ENCODE measurements around the gene AMOT.

Gene AMOT

GRCh38 chrX:112816908-112817307 lies 23.7 kb downstream of the AMOT start:
- no peak for TF ChIP-seq TAF1 (IDR thresholded peaks at IDR 0.05; ENCODE audit: borderline replicate concordance, low read depth, low read length)
- TF ChIP-seq POLR2A (IDR thresholded peaks at IDR 0.05; ENCODE audit: low read depth, low read length): no peak
- TF ChIP-seq POLR2AphosphoS5 (IDR thresholded peaks at IDR 0.05; ENCODE audit: low read depth, low read length): no peak
- DNase-seq (ENCODE audit: insufficient read length): no peak
- no peak for FAIRE-seq

GRCh38 chrX:112814496-112814895 lies 26.1 kb downstream of the AMOT start:
- DNase-seq (ENCODE audit: insufficient read length) (no peak), FAIRE-seq (no peak)
- TF ChIP-seq TAF1 (IDR thresholded peaks at IDR 0.05; ENCODE audit: borderline replicate concordance, low read depth, low read length) (no peak), POLR2A (IDR thresholded peaks at IDR 0.05; ENCODE audit: low read depth, low read length) (no peak), POLR2AphosphoS5 (IDR thresholded peaks at IDR 0.05; ENCODE audit: low read depth, low read length) (no peak)

- DNase-seq (ENCODE audit: insufficient read length): no peak
- FAIRE-seq: no peak
- no peak for TF ChIP-seq TAF1 (IDR thresholded peaks at IDR 0.05; ENCODE audit: borderline replicate concordance, low read depth, low read length)
- no peak for TF ChIP-seq POLR2A (IDR thresholded peaks at IDR 0.05; ENCODE audit: low read depth, low read length)
- TF ChIP-seq POLR2AphosphoS5 (IDR thresholded peaks at IDR 0.05; ENCODE audit: low read depth, low read length): no peak
These were observed 27.9 kb downstream of the AMOT start for GRCh38 chrX:112812741-112813140.

GRCh38 chrX:112808651-112809195 lies 31.9 kb downstream of the AMOT start:
- TF ChIP-seq POLR2A (IDR thresholded peaks at IDR 0.05; ENCODE audit: low read depth, low read length) (no peak), TAF1 (IDR thresholded peaks at IDR 0.05; ENCODE audit: borderline replicate concordance, low read depth, low read length) (no peak)
- FAIRE-seq: no peak
- DNase-seq (ENCODE audit: insufficient read length): no peak

- FAIRE-seq (no peak), DNase-seq (ENCODE audit: insufficient read length) (no peak)
These were observed 32.6 kb downstream of the AMOT start for GRCh38 chrX:112808007-112808406.

GRCh38 chrX:112803060-112803459 lies 37.6 kb downstream of the AMOT start:
- FAIRE-seq (no peak), DNase-seq (ENCODE audit: insufficient read length) (no peak)
- TF ChIP-seq POLR2A (IDR thresholded peaks at IDR 0.05; ENCODE audit: low read depth, low read length): no peak
- no peak for TF ChIP-seq TAF1 (IDR thresholded peaks at IDR 0.05; ENCODE audit: borderline replicate concordance, low read depth, low read length)
- TF ChIP-seq POLR2AphosphoS5 (IDR thresholded peaks at IDR 0.05; ENCODE audit: low read depth, low read length): no peak

More at GRCh38 chrX:112808007-112808406, 32.6 kb downstream of the AMOT start:
- no peak for TF ChIP-seq POLR2AphosphoS5 (IDR thresholded peaks at IDR 0.05; ENCODE audit: low read depth, low read length)
- no peak for TF ChIP-seq POLR2A (IDR thresholded peaks at IDR 0.05; ENCODE audit: low read depth, low read length)
- TF ChIP-seq TAF1 (IDR thresholded peaks at IDR 0.05; ENCODE audit: borderline replicate concordance, low read depth, low read length): no peak

- TF ChIP-seq POLR2AphosphoS5 (IDR thresholded peaks at IDR 0.05; ENCODE audit: low read depth, low read length) (no peak), POLR2A (IDR thresholded peaks at IDR 0.05; ENCODE audit: low read depth, low read length) (no peak), TAF1 (IDR thresholded peaks at IDR 0.05; ENCODE audit: borderline replicate concordance, low read depth, low read length) (no peak)
- FAIRE-seq: no peak
These were observed 38.1 kb downstream of the AMOT start for GRCh38 chrX:112802541-112802940.

GRCh38 chrX:112800971-112801775 lies 39.5 kb downstream of the AMOT start:
- FAIRE-seq: no peak
- no peak for DNase-seq (ENCODE audit: insufficient read length)
- TF ChIP-seq POLR2A (IDR thresholded peaks at IDR 0.05; ENCODE audit: low read depth, low read length) (no peak), TAF1 (IDR thresholded peaks at IDR 0.05; ENCODE audit: borderline replicate concordance, low read depth, low read length) (no peak), POLR2AphosphoS5 (IDR thresholded peaks at IDR 0.05; ENCODE audit: low read depth, low read length) (no peak)

More at GRCh38 chrX:112802541-112802940, 38.1 kb downstream of the AMOT start:
- DNase-seq (ENCODE audit: insufficient read length): no peak

GRCh38 chrX:112799425-112799824 lies 41.2 kb downstream of the AMOT start:
- TF ChIP-seq TAF1 (IDR thresholded peaks at IDR 0.05; ENCODE audit: borderline replicate concordance, low read depth, low read length) (no peak), POLR2AphosphoS5 (IDR thresholded peaks at IDR 0.05; ENCODE audit: low read depth, low read length) (no peak), POLR2A (IDR thresholded peaks at IDR 0.05; ENCODE audit: low read depth, low read length) (no peak)
- DNase-seq (ENCODE audit: insufficient read length) (no peak), FAIRE-seq (no peak)

- DNase-seq (ENCODE audit: insufficient read length) (no peak), FAIRE-seq (no peak)
- TF ChIP-seq POLR2A (IDR thresholded peaks at IDR 0.05; ENCODE audit: low read depth, low read length): no peak
- no peak for TF ChIP-seq TAF1 (IDR thresholded peaks at IDR 0.05; ENCODE audit: borderline replicate concordance, low read depth, low read length)
- no peak for TF ChIP-seq POLR2AphosphoS5 (IDR thresholded peaks at IDR 0.05; ENCODE audit: low read depth, low read length)
These were observed 41.9 kb downstream of the AMOT start for GRCh38 chrX:112798736-112799135.

GRCh38 chrX:112789931-112790330 lies 50.7 kb downstream of the AMOT start:
- TF ChIP-seq POLR2AphosphoS5 (IDR thresholded peaks at IDR 0.05; ENCODE audit: low read depth, low read length) (no peak), POLR2A (IDR thresholded peaks at IDR 0.05; ENCODE audit: low read depth, low read length) (no peak), TAF1 (IDR thresholded peaks at IDR 0.05; ENCODE audit: borderline replicate concordance, low read depth, low read length) (no peak)
- FAIRE-seq (no peak), DNase-seq (ENCODE audit: insufficient read length) (no peak)

GRCh38 chrX:112786076-112786475 lies 54.6 kb downstream of the AMOT start:
- FAIRE-seq (peak; percentile 82), DNase-seq (ENCODE audit: insufficient read length) (no peak)
- TF ChIP-seq TAF1 (IDR thresholded peaks at IDR 0.05; ENCODE audit: borderline replicate concordance, low read depth, low read length) (no peak), POLR2A (IDR thresholded peaks at IDR 0.05; ENCODE audit: low read depth, low read length) (no peak), POLR2AphosphoS5 (IDR thresholded peaks at IDR 0.05; ENCODE audit: low read depth, low read length) (no peak)
